ENCODE data around the gene COLEC12.

The COLEC12 gene

DNA sequence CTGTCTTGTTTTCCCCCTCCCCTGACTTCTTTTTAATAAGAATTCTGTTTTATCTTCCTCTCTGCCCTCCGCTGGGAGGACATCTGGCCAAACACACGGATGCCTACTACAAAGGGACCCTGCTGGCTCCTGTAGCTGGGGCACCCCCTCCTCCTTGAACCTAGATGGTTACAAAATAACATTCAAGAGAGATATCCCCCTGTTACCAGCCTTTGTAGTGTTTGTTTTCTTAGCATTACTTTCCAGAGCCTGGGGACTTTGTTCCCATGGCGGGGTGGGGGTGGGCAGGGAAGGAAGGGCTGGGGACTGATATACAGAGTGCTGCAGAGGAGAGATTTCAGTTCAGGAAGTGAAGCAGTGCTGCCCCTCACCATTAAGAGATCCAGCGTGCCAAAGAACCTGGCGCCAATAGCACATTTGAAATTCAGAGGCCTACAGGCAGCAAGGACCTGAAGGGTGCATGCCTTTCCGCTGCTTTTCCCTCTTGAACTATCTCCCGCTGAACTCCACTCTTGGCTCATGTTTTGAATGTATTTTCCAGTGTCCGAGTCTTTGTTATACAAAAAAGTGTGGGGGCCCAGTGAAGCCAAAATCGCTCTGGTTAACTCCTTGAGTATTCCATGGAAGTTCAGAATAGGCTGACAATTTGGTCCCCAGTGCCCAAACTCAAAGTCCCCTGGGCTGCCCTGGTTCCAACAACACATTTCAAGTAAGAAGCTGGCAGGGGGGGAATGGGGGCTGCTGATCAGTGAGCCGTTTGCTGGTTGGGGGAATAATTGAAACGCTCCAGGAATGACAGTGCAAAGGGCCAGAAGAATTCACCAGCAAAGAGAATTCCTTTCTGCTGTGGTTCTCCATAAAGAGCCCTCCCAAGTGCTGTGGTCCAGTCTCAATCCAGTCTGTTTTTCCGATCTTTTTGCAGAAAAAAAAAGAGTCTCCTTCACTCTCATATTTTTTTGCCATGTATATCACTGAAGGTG lies 137.9 kb downstream of the COLEC12 start:
- DNase-seq (ENCODE audit: low read depth), result no peak

DNA sequence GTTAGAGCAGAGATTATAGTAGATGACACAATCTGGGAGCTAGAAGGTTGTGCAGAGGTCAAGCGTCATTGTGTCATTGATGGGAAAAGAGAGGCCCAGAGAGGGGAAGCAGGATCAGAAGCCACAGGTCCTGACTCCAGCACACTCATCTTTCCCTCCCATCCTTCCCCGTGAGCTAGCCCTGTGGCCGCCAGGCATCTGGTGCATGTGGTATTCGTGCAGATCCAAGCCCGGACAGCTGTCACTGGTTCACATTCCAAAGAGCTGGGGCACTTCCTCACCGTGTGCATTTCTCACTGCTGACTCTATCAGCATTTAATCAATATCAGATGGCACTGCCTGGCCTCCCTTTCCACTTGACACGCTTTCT lies 138.6 kb downstream of the COLEC12 start:
- no peak for DNase-seq (ENCODE audit: low read depth)

GRCh38 chr18:361100-361732 lies 139.3 kb downstream of the COLEC12 start:
- no peak for DNase-seq (ENCODE audit: low read depth)

DNA sequence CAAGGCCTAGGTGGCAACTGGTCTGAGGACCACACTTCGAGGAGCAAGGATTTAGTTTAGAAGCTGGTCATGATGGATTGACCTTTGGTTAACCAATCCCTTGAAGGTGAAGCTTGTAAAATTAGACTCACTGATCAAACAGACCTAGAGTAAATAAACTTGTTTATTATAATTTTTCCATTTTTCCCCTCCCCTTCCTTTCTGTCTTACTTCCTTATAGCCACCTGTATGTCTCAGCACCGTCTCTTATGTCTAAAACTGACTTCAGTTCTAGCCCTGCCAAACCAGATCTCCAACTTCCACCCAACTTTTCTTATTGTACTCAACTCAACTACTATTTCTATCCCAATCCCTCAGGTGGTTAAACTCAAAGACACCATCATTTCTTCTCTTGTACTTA lies 139.8 kb downstream of the COLEC12 start:
- DNase-seq (ENCODE audit: low read depth), result no peak

- no peak for DNase-seq (ENCODE audit: low read depth)
Measured at GRCh38 chr18:356778-357177, 143.7 kb downstream of the COLEC12 start.

GRCh38 chr18:355678-356077 lies 144.8 kb downstream of the COLEC12 start:
- no peak for DNase-seq (ENCODE audit: low read depth)

- DNase-seq (ENCODE audit: low read depth), result no peak
Measured at GRCh38 chr18:354471-354870, 146.0 kb downstream of the COLEC12 start.

GRCh38 chr18:354003-354402 lies 146.5 kb downstream of the COLEC12 start:
- DNase-seq (ENCODE audit: low read depth), result no peak

DNA sequence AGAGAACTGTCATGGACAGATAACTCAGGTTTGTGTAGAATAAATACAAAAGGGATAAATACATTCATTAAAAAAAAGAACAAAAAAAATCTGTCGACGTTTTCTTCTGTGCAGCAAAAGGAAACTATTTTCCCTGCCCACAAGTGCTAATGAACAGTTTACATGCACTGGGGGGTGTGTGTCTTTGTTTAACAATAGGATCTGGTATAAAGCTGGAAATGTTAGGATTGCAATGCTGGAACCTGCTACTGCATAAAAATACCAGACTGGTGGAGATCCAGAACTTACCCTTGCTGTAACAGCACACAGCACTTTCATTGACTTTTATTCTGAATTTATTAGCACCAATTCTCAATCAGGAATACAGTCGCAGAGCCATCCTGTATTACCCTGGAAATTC lies 148.1 kb downstream of the COLEC12 start:
- DNase-seq (ENCODE audit: low read depth), result no peak

- DNase-seq (ENCODE audit: low read depth), result no peak
Measured at GRCh38 chr18:350953-351572, 149.4 kb downstream of the COLEC12 start.

DNA sequence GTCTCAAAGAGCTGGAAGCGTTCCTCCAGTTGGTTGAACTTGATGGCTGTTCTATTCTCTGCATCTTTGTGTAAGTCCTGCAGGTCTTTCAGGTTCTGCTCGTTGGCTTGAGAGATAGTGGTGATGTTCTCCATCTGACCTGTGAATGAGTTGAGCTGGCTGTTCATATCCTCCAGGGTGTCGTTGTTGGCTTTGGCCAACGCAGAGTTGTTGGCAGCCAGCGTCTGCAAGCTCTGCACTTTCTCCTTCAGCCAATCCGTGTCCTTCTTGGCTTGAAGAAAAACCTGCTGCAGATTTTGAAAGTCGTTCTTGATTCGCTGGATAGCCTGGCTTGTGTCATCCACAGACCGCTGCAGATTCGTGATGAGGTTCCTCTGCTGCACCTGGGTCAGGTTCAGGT lies 153.9 kb downstream of the COLEC12 start:
- no peak for DNase-seq (ENCODE audit: low read depth)

- DNase-seq (ENCODE audit: low read depth), result no peak
Measured at GRCh38 chr18:341102-341501, 159.4 kb downstream of the COLEC12 start.

DNA sequence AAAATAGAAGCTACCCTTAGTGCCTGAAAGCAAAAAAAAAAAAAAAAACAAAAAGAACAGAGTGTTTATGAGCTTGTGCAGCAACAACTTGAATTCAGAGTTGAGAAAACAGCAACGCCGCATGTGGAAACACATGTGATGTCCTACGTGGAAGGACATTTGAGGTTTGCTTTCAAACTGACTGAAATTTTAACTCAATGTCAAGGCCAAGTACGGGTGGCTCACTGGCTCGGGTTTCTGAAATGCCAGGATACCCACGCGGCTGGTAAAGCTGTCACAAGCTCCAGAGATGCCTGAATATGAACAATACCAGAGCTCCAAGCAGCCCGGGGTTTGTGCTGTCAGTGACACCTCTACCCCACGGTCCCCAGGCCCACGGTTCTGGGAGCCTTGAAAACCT lies 160.5 kb downstream of the COLEC12 start:
- DNase-seq (ENCODE audit: low read depth), result no peak

GRCh38 chr18:339200-339599 lies 161.3 kb downstream of the COLEC12 start:
- DNase-seq (ENCODE audit: low read depth), result no peak

DNA sequence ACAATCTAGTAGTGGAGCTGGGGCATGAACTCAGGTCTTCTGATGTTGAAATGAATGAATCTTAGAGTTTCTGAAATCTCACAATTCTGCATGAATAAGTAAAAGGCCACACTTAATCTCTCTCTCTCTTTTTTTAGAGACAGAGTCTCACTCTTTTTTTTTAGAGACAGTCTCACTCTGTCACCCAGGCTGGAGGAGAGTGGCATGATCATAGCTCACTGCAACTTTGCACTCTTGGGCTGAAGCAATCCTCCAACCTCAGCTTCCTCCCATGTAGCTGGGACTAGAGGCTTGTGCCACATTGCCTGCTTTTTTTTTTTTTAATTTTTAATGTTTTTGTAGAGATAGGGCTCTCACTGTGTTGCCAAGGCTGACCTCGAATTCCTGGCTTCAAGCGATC lies 163.8 kb downstream of the COLEC12 start:
- DNase-seq (ENCODE audit: low read depth), result no peak

DNA sequence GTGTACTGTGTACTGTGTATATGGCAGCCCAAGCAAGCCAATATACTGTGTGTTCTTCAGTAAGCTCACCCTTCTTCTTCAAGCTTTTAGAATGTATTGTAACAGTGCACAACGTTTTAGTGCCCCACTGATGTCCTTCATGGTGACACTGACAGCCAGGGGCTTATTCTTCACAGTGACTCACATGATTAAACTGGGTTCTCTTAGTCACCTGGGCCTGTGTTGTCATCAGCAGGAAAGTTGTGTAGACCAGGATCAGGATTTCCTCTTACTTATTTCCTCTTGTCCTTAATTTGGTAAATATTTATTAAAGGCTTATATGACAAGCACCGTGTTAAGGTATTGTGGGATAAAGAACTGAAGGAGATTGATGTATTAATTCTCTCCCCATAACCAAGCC lies 164.8 kb downstream of the COLEC12 start:
- no peak for DNase-seq (ENCODE audit: low read depth)

GRCh38 chr18:334575-335132 lies 165.8 kb downstream of the COLEC12 start:
- DNase-seq (ENCODE audit: low read depth), result no peak

DNA sequence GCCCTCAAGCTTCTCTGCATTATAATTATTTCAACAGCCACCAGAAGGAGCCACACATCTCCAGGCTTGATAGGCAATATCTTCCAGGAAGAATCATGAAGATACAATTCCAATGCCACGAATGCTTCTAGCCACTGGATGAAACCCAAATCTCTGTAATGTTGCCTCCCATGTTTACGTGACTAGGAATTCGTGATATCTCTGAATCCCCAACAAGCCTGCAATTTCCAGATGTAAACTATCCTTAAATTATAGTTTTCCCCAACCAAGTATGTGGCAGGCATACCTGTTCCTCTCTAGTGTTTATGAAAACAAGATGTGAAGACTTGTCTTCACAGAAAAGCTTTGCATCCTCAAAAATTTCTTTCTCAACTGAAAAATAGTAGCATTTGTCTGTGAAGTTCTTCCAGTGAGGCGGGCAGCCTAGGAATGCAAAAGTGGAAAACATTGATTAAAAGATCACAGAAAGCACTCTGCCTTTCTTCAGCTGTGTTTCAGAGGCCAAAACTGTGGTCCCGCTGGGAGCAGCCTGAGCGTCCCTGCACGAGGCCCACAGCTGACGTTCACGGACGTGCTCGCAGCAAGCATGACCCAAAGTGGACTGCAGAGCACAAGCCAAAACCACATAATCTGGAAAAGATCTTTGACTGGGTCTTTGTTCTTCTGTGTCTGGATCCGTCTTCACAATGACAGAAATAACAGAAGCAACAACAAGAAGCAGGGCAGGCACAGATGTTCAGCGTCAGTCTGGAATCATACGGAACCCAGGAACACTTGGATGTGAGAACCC lies 167.6 kb downstream of the COLEC12 start:
- no peak for DNase-seq (ENCODE audit: low read depth)

GRCh38 chr18:332007-332406 lies 168.5 kb downstream of the COLEC12 start:
- DNase-seq (ENCODE audit: low read depth), result no peak

- no peak for DNase-seq (ENCODE audit: low read depth)
Measured at GRCh38 chr18:331221-331821, 169.2 kb downstream of the COLEC12 start.

- no peak for DNase-seq (ENCODE audit: low read depth)
Measured at GRCh38 chr18:328928-329327, 171.6 kb downstream of the COLEC12 start.

All from T follicular helper cell (primary cell).